ENCODE measurements around the gene SPEG. TPM values are rescaled to one million over a fixed set of nuclear protein-coding genes. Genes with fewer than 3 reads are reported as not detected.

SPEG gene
- total and polyA plus RNA-seq, 2 of the 13 experiments (the other 11 are each of a cell fraction or from before 2014, with no cell fraction given): 0.18 to 0.24 TPM

- TF ChIP-seq HMGXB4 (CRISPR knock-in tag; IDR thresholded peaks at IDR 0.05; ENCODE audit: borderline replicate concordance in 1 of 2, low read depth in 1 of 2) (peak; percentile 29 to 89; a peak in 3 of 4 replicates), ZZZ3 (CRISPR knock-in tag; IDR thresholded peaks at IDR 0.05; ENCODE audit: borderline replicate concordance) (peak; percentile 30), ZFP90 (CRISPR knock-in tag; IDR thresholded peaks at IDR 0.05; ENCODE audit: borderline replicate concordance) (peak; percentile 97), SMAD3 (CRISPR knock-in tag; IDR thresholded peaks at IDR 0.05) (peak; percentile 78; the same call in 1 of the 2 replicates), ZSCAN20 (CRISPR knock-in tag; IDR thresholded peaks at IDR 0.05; ENCODE audit: borderline replicate concordance) (peak; percentile 89; the same call in 1 of the 2 replicates), KDM6A (CRISPR knock-in tag; IDR thresholded peaks at IDR 0.05; ENCODE audit: low read depth) (no peak), SNRNP70 (IDR thresholded peaks at IDR 0.05; ENCODE audit: low read depth, low read length) (no peak), RXRA (CRISPR knock-in tag; IDR thresholded peaks at IDR 0.05) (peak; percentile 73), TARDBP (CRISPR knock-in tag; IDR thresholded peaks at IDR 0.05) (peak; percentile 94), ZNF737 (CRISPR knock-in tag; IDR thresholded peaks at IDR 0.05; ENCODE audit: borderline replicate concordance) (no peak), ZNF891 (CRISPR knock-in tag; IDR thresholded peaks at IDR 0.05) (no peak), KAT7 (CRISPR knock-in tag; IDR thresholded peaks at IDR 0.05; ENCODE audit: borderline replicate concordance) (peak; percentile 93; the same call in 1 of the 2 replicates), ZMYM3 (CRISPR knock-in tag; IDR thresholded peaks at IDR 0.05) (0 out of 2 replicates have a peak, but pooled peaks have one; percentile 37), NFKB2 (CRISPR knock-in tag; IDR thresholded peaks at IDR 0.05; ENCODE audit: borderline replicate concordance) (peak; percentile 97), NR2F2 (IDR thresholded peaks at IDR 0.05; ENCODE audit: borderline replicate concordance, low read depth) (no peak), DNMT1 (CRISPR knock-in tag; IDR thresholded peaks at IDR 0.05) (peak; percentile 82), THAP11 (CRISPR knock-in tag; IDR thresholded peaks at IDR 0.05) (peak; percentile 92)
- TF ChIP-seq, protein P1, sequence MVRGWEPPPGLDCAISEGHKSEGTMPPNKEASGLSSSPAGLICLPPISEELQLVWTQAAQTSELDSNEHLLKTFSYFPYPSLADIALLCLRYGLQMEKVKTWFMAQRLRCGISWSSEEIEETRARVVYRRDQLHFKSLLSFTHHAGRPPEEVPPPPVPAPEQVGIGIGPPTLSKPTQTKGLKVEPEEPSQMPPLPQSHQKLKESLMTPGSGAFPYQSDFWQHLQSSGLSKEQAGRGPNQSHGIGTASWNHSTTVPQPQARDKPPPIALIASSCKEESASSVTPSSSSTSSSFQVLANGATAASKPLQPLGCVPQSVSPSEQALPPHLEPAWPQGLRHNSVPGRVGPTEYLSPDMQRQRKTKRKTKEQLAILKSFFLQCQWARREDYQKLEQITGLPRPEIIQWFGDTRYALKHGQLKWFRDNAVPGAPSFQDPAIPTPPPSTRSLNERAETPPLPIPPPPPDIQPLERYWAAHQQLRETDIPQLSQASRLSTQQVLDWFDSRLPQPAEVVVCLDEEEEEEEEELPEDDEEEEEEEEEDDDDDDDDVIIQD (CRISPR knock-in tag; IDR thresholded peaks at IDR 0.05; ENCODE audit: low read depth): peak; percentile 42; the same call in 1 of the 2 replicates
- TF ChIP-seq, protein P2, sequence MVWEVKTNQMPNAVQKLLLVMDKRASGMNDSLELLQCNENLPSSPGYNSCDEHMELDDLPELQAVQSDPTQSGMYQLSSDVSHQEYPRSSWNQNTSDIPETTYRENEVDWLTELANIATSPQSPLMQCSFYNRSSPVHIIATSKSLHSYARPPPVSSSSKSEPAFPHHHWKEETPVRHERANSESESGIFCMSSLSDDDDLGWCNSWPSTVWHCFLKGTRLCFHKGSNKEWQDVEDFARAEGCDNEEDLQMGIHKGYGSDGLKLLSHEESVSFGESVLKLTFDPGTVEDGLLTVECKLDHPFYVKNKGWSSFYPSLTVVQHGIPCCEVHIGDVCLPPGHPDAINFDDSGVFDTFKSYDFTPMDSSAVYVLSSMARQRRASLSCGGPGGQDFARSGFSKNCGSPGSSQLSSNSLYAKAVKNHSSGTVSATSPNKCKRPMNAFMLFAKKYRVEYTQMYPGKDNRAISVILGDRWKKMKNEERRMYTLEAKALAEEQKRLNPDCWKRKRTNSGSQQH (CRISPR knock-in tag; IDR thresholded peaks at IDR 0.05; ENCODE audit: low read depth): peak; percentile 93
- TF ChIP-seq, protein P3, sequence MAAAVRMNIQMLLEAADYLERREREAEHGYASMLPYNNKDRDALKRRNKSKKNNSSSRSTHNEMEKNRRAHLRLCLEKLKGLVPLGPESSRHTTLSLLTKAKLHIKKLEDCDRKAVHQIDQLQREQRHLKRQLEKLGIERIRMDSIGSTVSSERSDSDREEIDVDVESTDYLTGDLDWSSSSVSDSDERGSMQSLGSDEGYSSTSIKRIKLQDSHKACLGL (CRISPR knock-in tag; IDR thresholded peaks at IDR 0.05): peak; percentile 86; the same call in 1 of the 2 replicates
- TF ChIP-seq, protein P4, sequence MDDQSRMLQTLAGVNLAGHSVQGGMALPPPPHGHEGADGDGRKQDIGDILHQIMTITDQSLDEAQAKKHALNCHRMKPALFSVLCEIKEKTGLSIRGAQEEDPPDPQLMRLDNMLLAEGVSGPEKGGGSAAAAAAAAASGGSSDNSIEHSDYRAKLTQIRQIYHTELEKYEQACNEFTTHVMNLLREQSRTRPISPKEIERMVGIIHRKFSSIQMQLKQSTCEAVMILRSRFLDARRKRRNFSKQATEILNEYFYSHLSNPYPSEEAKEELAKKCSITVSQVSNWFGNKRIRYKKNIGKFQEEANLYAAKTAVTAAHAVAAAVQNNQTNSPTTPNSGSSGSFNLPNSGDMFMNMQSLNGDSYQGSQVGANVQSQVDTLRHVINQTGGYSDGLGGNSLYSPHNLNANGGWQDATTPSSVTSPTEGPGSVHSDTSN (CRISPR knock-in tag; IDR thresholded peaks at IDR 0.05; ENCODE audit: borderline replicate concordance): peak; percentile 96
These were observed 109.1 kb downstream of the SPEG start, which contains the start of the genes CHPF and TMEM198 (continued) for GRCh38 chr2:219543596-219544358.
